HepG2 (cell line): Measurements from ENCODE around the gene KIAA1958. TPM values are rescaled to one million over a fixed set of nuclear protein-coding genes. Genes with fewer than 3 reads are reported as not detected.

Experiments used
- ATAC-seq: fragments of 200-7000 bp; cut with Tn5 transposase; 3 replicates; pipeline ENCODE4 v1.9.1; 2020; ENCODE audit warnings: mild to moderate bottlenecking, moderate library complexity
- BruUV-seq: library from RNA; stranded (reverse); fragments of 400-500 nt; replicated peaks from 2 replicates; lab custom pipeline; 2021; lab: Mats Ljungman, UMichigan
- CTCF ChIA-PET: fragments of 300-600 bp; formaldehyde crosslinking; extraction: SDS; loops from one replicate; lab custom pipeline; 2021; ENCODE audit warnings: low total read pairs, inconsistent platforms, low intra/inter-chr PET ratio; lab: Yijun Ruan, JAX
- POLR2A ChIA-PET: fragments of 350-600 bp; sonication (Branson Sonifier 250); formaldehyde crosslinking; loops from one replicate; lab custom pipeline; 2020; ENCODE audit warnings: antibody characterized with exemption, inconsistent platforms; lab: Yijun Ruan, JAX
- DNase-seq: peaks from one replicate; pipeline ENCODE4 v3.0.0-alpha.2; 2015; ENCODE audit warnings: low spot score
- FAIRE-seq: peaks from 3 replicates; lab custom pipeline; 2011; peaks lifted over from hg19 to GRCh38; lab: Jason Lieb, UNC
- H2AFZ ChIP-seq: one replicate; pipeline ENCODE4 v1.6.1; 2011; ENCODE audit warnings: low read length, inconsistent platforms
- H3K27ac ChIP-seq: fragments of 300-600 bp; 3 replicates; pipeline ENCODE4 v1.8.0; 2011; ENCODE audit warnings: mixed run types, mild to moderate bottlenecking, mixed read lengths, low read length, inconsistent platforms; ENCODE audit not compliant: insufficient read depth; ENCODE audit errors: extremely low read length
- H3K27me3 ChIP-seq, 2 experiments: fragments of 200-600 bp in 1 of 2; 2 replicates in 1 of 2; 3 replicates in 1 of 2; pipeline versions ENCODE4 v1.6.0 to v1.8.0; 2011; ENCODE audit warnings: low read length in 2 of 2, mild to moderate bottlenecking in 2 of 2, moderate library complexity in 2 of 2, inconsistent platforms in 1 of 2; ENCODE audit not compliant: insufficient read depth in 2 of 2, control insufficient read depth in 1 of 2
- H3K36me3 ChIP-seq, 2 experiments: fragments of 200-600 bp in 1 of 2; replicated peaks in 1 of 2; 2 replicates in 1 of 2; 3 replicates in 1 of 2; pipeline versions ENCODE4 v1.5.1 to v1.8.0; 2011; ENCODE audit warnings: low read length in 2 of 2, inconsistent platforms in 1 of 2; ENCODE audit not compliant: insufficient read depth in 2 of 2, control insufficient read depth in 1 of 2
- H3K4me1 ChIP-seq: 2 replicates; pipeline ENCODE4 v1.5.1; 2012; ENCODE audit warnings: low read length, inconsistent platforms; ENCODE audit not compliant: insufficient read depth
- H3K4me2 ChIP-seq: 2 replicates; pipeline ENCODE4 v1.6.0; 2011; ENCODE audit warnings: low read depth, low read length, inconsistent platforms
- H3K4me3 ChIP-seq, 3 experiments: fragments of 200-600 bp in 1 of 3; sonication (generic), shearing (Covaris generic) in 1 of 3; replicated peaks in 1 of 3; 2 replicates each; pipeline ENCODE4 v1.5.1; 2011 to 2016; ENCODE audit warnings: low read length in 3 of 3, inconsistent platforms in 2 of 3, low read depth in 2 of 3, mild to moderate bottlenecking in 2 of 3, control low read depth in 1 of 3, mixed read lengths in 1 of 3; ENCODE audit not compliant: insufficient read depth in 1 of 3
- H3K79me2 ChIP-seq: one replicate; pipeline ENCODE4 v1.6.1; 2011; ENCODE audit warnings: low read length, inconsistent platforms; ENCODE audit not compliant: insufficient read depth
- H3K9ac ChIP-seq: 2 replicates; pipeline ENCODE4 v1.6.0; 2011; ENCODE audit warnings: mild to moderate bottlenecking, low read depth, low read length, inconsistent platforms; ENCODE audit not compliant: insufficient read depth
- H3K9me3 ChIP-seq: 2 replicates; pipeline ENCODE4 v1.5.1; 2012; ENCODE audit warnings: mild to moderate bottlenecking, low read length
- H4K20me1 ChIP-seq: 2 replicates; pipeline ENCODE4 v1.6.0; 2011; ENCODE audit warnings: inconsistent platforms, mild to moderate bottlenecking, low read length, moderate library complexity; ENCODE audit not compliant: insufficient read depth
- BATF2 ChIP-seq: sonication (generic); formaldehyde crosslinking; IDR thresholded peaks from 2 replicates; pipeline ENCODE4 v1.8.0; 2022; ENCODE audit warnings: mild to moderate bottlenecking, missing genetic modification reagents, moderate library complexity
- CCDC6 ChIP-seq: sonication (generic); formaldehyde crosslinking; IDR thresholded peaks from 2 replicates; pipeline ENCODE4 v1.8.1; 2022; ENCODE audit warnings: mild to moderate bottlenecking, missing genetic modification reagents, moderate library complexity
- CEBPB ChIP-seq: IDR thresholded peaks from 2 replicates; pipeline ENCODE4 v1.6.1; 2011; ENCODE audit warnings: low read depth, low read length, improper control_type of control experiment, borderline replicate concordance
- CSRNP2 ChIP-seq: sonication (generic); formaldehyde crosslinking; conservative IDR thresholded peaks from 2 replicates; pipeline ENCODE4 v1.8.0; 2022; ENCODE audit warnings: low read depth, missing genetic modification reagents
- JARID2 ChIP-seq: sonication (generic); formaldehyde crosslinking; IDR thresholded peaks from 2 replicates; pipeline ENCODE4 v1.8.1; 2023; ENCODE audit warnings: missing genetic modification reagents, inconsistent platforms; ENCODE audit not compliant: insufficient replicate concordance
- KLF11 ChIP-seq: IDR thresholded peaks from 2 replicates; pipeline ENCODE4 v1.6.1; 2016; ENCODE audit warnings: missing compliant biosample characterization
- KMT2A ChIP-seq: sonication (generic); formaldehyde crosslinking; IDR thresholded peaks from 2 replicates; pipeline ENCODE4 v1.4.0; 2020; ENCODE audit warnings: missing genetic modification reagents
- RBM22 ChIP-seq: fragments of 200-400 bp; formaldehyde crosslinking; optimal IDR thresholded peaks from 2 replicates; pipeline ENCODE3; 2017; ENCODE audit warnings: mild to moderate bottlenecking, low read length, moderate library complexity
- SOX13 ChIP-seq, 3 experiments: fragments of 450-650 bp in 1 of 3; sonication (generic) in 1 of 3; formaldehyde crosslinking in 1 of 3; IDR thresholded peaks in 2 of 3; conservative IDR thresholded peaks in 1 of 3; 2 replicates each; pipeline versions ENCODE4 v1.5.0 to v1.6.1; 2016 to 2020; ENCODE audit warnings: antibody characterized with exemption in 1 of 3, mild to moderate bottlenecking in 1 of 3, missing compliant biosample characterization in 1 of 3, missing genetic modification reagents in 1 of 3, moderate library complexity in 1 of 3
- TCF7 ChIP-seq: sonication (generic); IDR thresholded peaks from 2 replicates; pipeline ENCODE4 v1.6.1; 2016; ENCODE audit warnings: antibody characterized with exemption, low read depth
- USF2 ChIP-seq, 2 experiments: sonication (generic) in 1 of 2; formaldehyde crosslinking in 1 of 2; IDR thresholded peaks; 2 replicates each; pipeline versions ENCODE4 v1.5.1 to v1.6.1; 2011 to 2020; ENCODE audit warnings: borderline replicate concordance in 1 of 2, low read depth in 1 of 2, low read length in 1 of 2, mild to moderate bottlenecking in 1 of 2, missing genetic modification reagents in 1 of 2, moderate library complexity in 1 of 2
- YEATS2 ChIP-seq: sonication (generic); formaldehyde crosslinking; IDR thresholded peaks from 2 replicates; pipeline ENCODE4 v1.4.0; 2020; ENCODE audit warnings: missing genetic modification reagents, borderline replicate concordance
- ZBTB39 ChIP-seq: sonication (generic); formaldehyde crosslinking; IDR thresholded peaks from 2 replicates; pipeline ENCODE4 v1.5.0; 2020; ENCODE audit warnings: missing genetic modification reagents
- ZBTB43 ChIP-seq: sonication (generic); formaldehyde crosslinking; conservative IDR thresholded peaks from 2 replicates; pipeline ENCODE4 v1.4.0; 2020; ENCODE audit warnings: missing genetic modification reagents
- ZFX ChIP-seq: sonication (generic); formaldehyde crosslinking; IDR thresholded peaks from 2 replicates; pipeline ENCODE4 v1.4.0; 2020; ENCODE audit warnings: mild to moderate bottlenecking, low read depth, missing genetic modification reagents, moderate library complexity
- WGBS: methylation state at CpG from one replicate; pipeline ENCODE4 v1.1.6; 2017; ENCODE audit warnings: low lambda C conversion rate; 5-methylcytosine and 5-hydroxymethylcytosine counted together
- in situ Hi-C: cut with HindIII; loops from 2 replicates; pipeline ENCODE4 v1.10.0; 2017; ENCODE audit warnings: low pct_unique_long_range_greater_than_20kb; ENCODE audit not compliant: extremely low pct_ligation_motif_present
- intact Hi-C: fragments of 100-400 bp; cut with micrococcal nuclease; formaldehyde crosslinking; loops from one replicate; pipeline ENCODE4 v1.10.0; 2022; ENCODE audit not compliant: unreplicated experiment
- polyA plus RNA-seq, 8 experiments: library from polyadenylated mRNA; depleted of rRNA in 3 of 8; stranded (reverse) in 7 of 8; unstranded in 1 of 8; fragments of >200 nt; fragmentation: Illumina TruSeq in 4 of 8; extraction: Trizol in 4 of 8; gene quantifications; 2 replicates each; pipeline versions ENCODE4 v1.2.1 to v1.2.3, GENCODE V29; 2011 to 2016; ENCODE audit warnings: low read depth in 4 of 8, missing spikeins in 1 of 8, mixed read lengths in 1 of 8; ENCODE audit not compliant: insufficient read depth in 1 of 8
- total RNA-seq, 5 experiments: library from RNA; depleted of rRNA; stranded (reverse); fragments of >200 nt; fragmentation: Illumina TruSeq; extraction: Trizol; gene quantifications; 2 replicates each; pipeline ENCODE4 v1.2.3, GENCODE V29; 2016; ENCODE audit warnings: low read depth in 1 of 5

Gene KIAA1958
- total and polyA plus RNA-seq, 2 of the 13 experiments (the other 11 are each of a cell fraction or from before 2014, with no cell fraction given): 8.5 to 10.3 TPM

GRCh38 chr9:112495614-112496013, 9.0 kb downstream of the KIAA1958 start:
- H3K9me3 ChIP-seq: peaks cover 22% of the 10 kb centered on the region
- H3K79me2 ChIP-seq: peaks cover 96% of the 10 kb centered on the region
- FAIRE-seq (peak; percentile 76), DNase-seq (peak; percentile 48), ATAC-seq (peak; percentile 74)
- H3K4me2 ChIP-seq: peak overlapping the region; percentile 64
- no peak overlapping the region for H2AFZ ChIP-seq
- no TSS peak for BruUV-seq
- CTCF ChIA-PET: no interaction called here
- peaks cover 22% of the 10 kb centered on the region for H4K20me1 ChIP-seq
- H3K27me3 ChIP-seq: no peaks in the 10 kb centered on the region
- 41% methylated on average over 4 of the region's 4 CpGs for WGBS
- peaks cover 70% of the 10 kb centered on the region for H3K4me1 ChIP-seq
- H3K9ac ChIP-seq: no peak overlapping the region
- peaks cover 1 to 27% of the 10 kb centered on the region in 2 experiments for H3K36me3 ChIP-seq
- POLR2A ChIA-PET: interaction anchor here (0.9 to 1.7 kb wide), 3 partner anchors 10 to 116 kb away, joined by 3 to 5 read pairs (median 4); partner anchors contain the start of gene HSDL2
- in situ Hi-C loops (loop anchor here (25.0 kb wide), 1 partner anchor 217 kb away; the partner anchor contains the start of gene INIP), intact Hi-C loops (loop anchor here (1.0 kb wide), 1 partner anchor 10 kb away; no protein-coding TSS in a partner anchor)
- peak overlapping the region; percentile 64 for H3K27ac ChIP-seq
- H3K4me3 ChIP-seq: peak overlapping the region in 1 of 3 experiments; percentile 45; a peak in 1 of 6 replicates
- TF ChIP-seq YEATS2 (no peak), KLF11 (CRISPR knock-in tag) (no peak), CCDC6 (no peak), TCF7 (no peak), CEBPB (peak; percentile 58; the same call in 1 of the 2 replicates), CSRNP2 (no peak), BATF2 (CRISPR knock-in tag) (no peak), KMT2A (CRISPR knock-in tag) (no peak), SOX13 (IDR thresholded peaks at IDR 0.05) (no peak), SOX13 (CRISPR knock-in tag; conservative IDR thresholded peaks at IDR 0.05 in 1 of 2, IDR thresholded peaks at IDR 0.05 in 1 of 2) (peak in 1 of 2 experiments; percentile 40; a peak in 1 of 4 replicates), ZFX (CRISPR knock-in tag) (no peak), JARID2 (CRISPR knock-in tag) (no peak), ZBTB39 (CRISPR knock-in tag) (0 out of 2 replicates have a peak, but pooled peaks have one; percentile 79), ZBTB43 (CRISPR knock-in tag) (no peak), RBM22 (no peak), USF2 (IDR thresholded peaks at IDR 0.05; ENCODE audit: low read depth, low read length) (no peak), USF2 (CRISPR knock-in tag; IDR thresholded peaks at IDR 0.05; ENCODE audit: borderline replicate concordance) (no peak)
